Natural killer cell (primary cell): ENCODE data around the gene LTB. TPM values are rescaled to one million over a fixed set of nuclear protein-coding genes. Genes with fewer than 3 reads are reported as not detected.

Source experiments
- ATAC-seq, 3 donors: fragments of 150-1000 bp in 2 of 3; fragments of 200-7000 bp in 1 of 3; cut with Tn5 transposase; 1 replicate in 1 of 3; 2 replicates in 2 of 3; pipeline ENCODE4 v1.10.0; 2021; ENCODE audit warnings: mild to moderate bottlenecking in 2 of 3, moderate library complexity in 2 of 3
- DNase-seq, 2 donors: peaks; one replicate each; pipeline versions ENCODE4 v3.0.0 to v3.0.0-alpha.2; 2013 to 2021; ENCODE audit warnings: mixed read lengths in 1 of 2
- H3K27ac ChIP-seq: one replicate; pipeline ENCODE4 v1.5.1; 2013; ENCODE audit warnings: mild to moderate bottlenecking, low read length
- H3K27me3 ChIP-seq: one replicate; pipeline ENCODE4 v1.6.1; 2013; ENCODE audit warnings: low read length; ENCODE audit not compliant: control insufficient read depth, insufficient read depth
- H3K36me3 ChIP-seq: one replicate; pipeline ENCODE4 v1.6.1; 2013; ENCODE audit warnings: low read length; ENCODE audit not compliant: control insufficient read depth, insufficient read depth
- H3K4me1 ChIP-seq: one replicate; pipeline ENCODE4 v1.6.1; 2013; ENCODE audit warnings: low read length; ENCODE audit not compliant: control insufficient read depth, insufficient read depth
- H3K4me3 ChIP-seq: one replicate; pipeline ENCODE4 v1.5.1; 2013; ENCODE audit warnings: low read length
- H3K9me3 ChIP-seq: one replicate; pipeline ENCODE4 v1.6.1; 2013; ENCODE audit warnings: low read length; ENCODE audit not compliant: control insufficient read depth, insufficient read depth
- H3K27ac Mint-ChIP-seq, 2 donors: one replicate each; pipeline ENCODE4 v1.8.0; 2022; ENCODE audit warnings: mild to moderate bottlenecking in 2 of 2, mixed read lengths in 2 of 2, moderate library complexity in 1 of 2
- H3K27me3 Mint-ChIP-seq, 2 donors: one replicate each; pipeline ENCODE4 v1.8.0; 2022; ENCODE audit warnings: low read depth in 2 of 2, mixed read lengths in 2 of 2
- H3K36me3 Mint-ChIP-seq: one replicate; pipeline ENCODE4 v1.8.0; 2022; ENCODE audit warnings: mixed read lengths
- H3K4me1 Mint-ChIP-seq, 2 donors: one replicate each; pipeline ENCODE4 v1.8.0; 2022; ENCODE audit warnings: mixed read lengths in 2 of 2
- H3K4me3 Mint-ChIP-seq: one replicate; pipeline ENCODE4 v1.8.0; 2022; ENCODE audit warnings: mild to moderate bottlenecking, moderate library complexity, mixed read lengths
- H3K9me3 Mint-ChIP-seq, 2 donors: one replicate each; pipeline ENCODE4 v1.8.0; 2022; ENCODE audit warnings: mixed read lengths in 2 of 2
- WGBS: methylation state at CpG from one replicate; pipeline ENCODE4 v1.1.7; 2013; ENCODE audit warnings: missing lambda C conversion rate; ENCODE audit not compliant: insufficient coverage; 5-methylcytosine and 5-hydroxymethylcytosine counted together
- intact Hi-C: fragments of 100-400 bp; cut with micrococcal nuclease; formaldehyde crosslinking; loops from one replicate; pipeline ENCODE4 v1.14.2; 2022
- total RNA-seq, 4 donors: library from RNA; stranded (reverse); fragments of 120-200 nt in 1 of 4; gene quantifications; one replicate each; pipeline versions ENCODE4 v1.2.3 to v1.2.4, GENCODE V29; 2013 to 2022
- TF ChIP-seq, protein P1 (sequence below): fragments of 200-600 bp; IDR thresholded peaks from one replicate; pipeline ENCODE4 v1.8.0; 2022; ENCODE audit warnings: antibody characterized with exemption

The LTB gene
- total RNA-seq, 3 donors from 2014 or later (not counting 1 experiment from before 2014, with no cell fraction given): 17.7 to 42.1 (median 32.6) TPM

DNA sequence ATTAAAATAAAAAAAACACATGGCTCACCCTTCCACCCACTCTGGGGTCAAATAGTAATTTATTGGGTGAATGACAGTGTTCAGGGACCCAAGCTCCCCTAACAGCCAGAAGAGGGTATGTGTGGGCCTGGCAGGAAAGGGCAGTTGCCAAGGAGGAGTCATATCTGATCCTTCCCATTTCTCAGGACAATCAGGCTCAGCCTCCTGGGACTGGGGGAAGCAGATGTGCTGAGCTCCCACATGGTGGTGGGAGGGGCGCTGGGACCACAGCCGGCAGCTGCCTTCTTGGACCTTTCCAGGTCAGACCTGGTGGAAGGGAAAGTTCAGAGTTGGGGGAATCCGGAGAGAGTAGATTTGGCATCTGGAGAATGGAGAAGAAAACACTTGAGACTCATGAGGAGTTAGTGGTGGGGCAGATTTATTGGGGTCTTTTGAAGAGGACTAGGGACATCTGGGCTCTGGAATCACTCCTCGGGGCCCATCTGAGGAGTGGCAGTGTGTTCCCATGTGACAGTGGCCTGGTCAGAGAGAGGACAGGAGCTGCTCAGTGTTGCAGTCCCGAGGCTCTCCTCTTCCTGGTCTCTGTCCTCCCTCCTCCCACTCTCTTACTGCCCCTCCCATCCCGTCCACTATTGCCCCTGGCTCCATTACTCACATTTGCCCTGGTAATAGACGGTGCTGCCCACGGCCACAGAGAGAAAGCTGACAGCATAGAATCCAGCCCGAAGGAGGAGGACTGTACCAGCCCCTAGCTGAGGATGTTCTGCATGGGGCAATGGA is 6.8 kb upstream of the LTB start:
- TF ChIP-seq, protein P1, sequence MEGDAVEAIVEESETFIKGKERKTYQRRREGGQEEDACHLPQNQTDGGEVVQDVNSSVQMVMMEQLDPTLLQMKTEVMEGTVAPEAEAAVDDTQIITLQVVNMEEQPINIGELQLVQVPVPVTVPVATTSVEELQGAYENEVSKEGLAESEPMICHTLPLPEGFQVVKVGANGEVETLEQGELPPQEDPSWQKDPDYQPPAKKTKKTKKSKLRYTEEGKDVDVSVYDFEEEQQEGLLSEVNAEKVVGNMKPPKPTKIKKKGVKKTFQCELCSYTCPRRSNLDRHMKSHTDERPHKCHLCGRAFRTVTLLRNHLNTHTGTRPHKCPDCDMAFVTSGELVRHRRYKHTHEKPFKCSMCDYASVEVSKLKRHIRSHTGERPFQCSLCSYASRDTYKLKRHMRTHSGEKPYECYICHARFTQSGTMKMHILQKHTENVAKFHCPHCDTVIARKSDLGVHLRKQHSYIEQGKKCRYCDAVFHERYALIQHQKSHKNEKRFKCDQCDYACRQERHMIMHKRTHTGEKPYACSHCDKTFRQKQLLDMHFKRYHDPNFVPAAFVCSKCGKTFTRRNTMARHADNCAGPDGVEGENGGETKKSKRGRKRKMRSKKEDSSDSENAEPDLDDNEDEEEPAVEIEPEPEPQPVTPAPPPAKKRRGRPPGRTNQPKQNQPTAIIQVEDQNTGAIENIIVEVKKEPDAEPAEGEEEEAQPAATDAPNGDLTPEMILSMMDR: no peak
- Histone ChIP-seq H3K27me3 (no peaks in the 10 kb centered on the region), H3K4me3 (no peak overlapping the region), H3K4me1 (peaks cover 95% of the 10 kb centered on the region), H3K36me3 (peaks cover 3% of the 10 kb centered on the region), H3K9me3 (no peaks in the 10 kb centered on the region), H3K27ac (peak overlapping the region; percentile 77)
- 78% methylated on average over 9 of the region's 9 CpGs for WGBS
- ATAC-seq: no peak
- DNase-seq: no peak
- Mint-ChIP-seq H3K4me1 (peaks cover 56 to 77% of the 10 kb centered on the region in 2 donors), H3K4me3 (peak overlapping the region; percentile 21), H3K27ac (peak overlapping the region; percentile 56 to 87), H3K36me3 (no peaks in the 10 kb centered on the region), H3K27me3 (no peaks in the 10 kb centered on the region), H3K9me3 (no peaks in the 10 kb centered on the region)
- intact Hi-C loops: no loop called here

DNA sequence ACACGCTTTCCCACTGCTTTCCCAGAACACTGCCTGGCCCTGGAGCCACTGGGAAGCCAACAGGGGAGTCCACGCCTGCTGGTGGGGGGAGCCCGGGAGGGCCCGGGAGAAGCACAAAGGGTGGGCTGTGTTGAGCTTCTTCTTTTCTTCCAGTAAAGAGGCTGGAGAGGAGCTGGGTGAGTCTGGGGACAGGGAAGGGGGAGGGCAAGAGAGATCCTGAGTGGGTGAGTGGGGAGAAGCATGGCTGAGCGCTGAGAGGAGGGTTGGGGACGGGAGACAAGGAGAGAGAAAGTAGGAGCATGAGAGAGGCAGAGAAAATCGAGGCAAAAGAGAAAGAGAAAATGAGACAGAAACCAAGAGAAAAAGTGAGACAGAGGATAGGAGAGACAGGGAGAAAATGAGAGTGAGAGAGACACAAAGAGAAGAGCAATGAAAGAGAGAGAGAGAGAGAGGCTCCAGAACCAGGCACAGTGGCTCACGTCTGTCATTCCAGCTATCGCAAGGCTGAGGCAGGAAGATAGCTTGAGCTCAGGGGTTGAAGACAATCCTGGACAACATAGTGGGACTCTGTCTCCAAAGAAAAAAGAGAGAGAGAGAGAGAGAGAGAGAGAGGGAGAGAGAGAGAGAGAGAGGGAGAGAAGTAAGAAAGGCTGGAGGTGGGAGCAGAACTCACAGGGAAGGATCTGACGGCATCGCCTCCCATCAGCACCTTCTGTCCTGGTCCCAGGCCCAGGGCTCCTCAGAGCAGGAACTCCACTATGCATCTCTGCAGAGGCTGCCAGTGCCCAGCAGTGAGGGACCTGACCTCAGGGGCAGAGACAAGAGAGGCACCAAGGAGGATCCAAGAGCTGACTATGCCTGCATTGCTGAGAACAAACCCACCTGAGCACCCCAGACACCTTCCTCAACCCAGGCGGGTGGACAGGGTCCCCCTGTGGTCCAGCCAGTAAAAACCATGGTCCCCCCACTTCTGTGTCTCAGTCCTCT is 5.9 kb upstream of the LTB start:
- Histone ChIP-seq H3K27ac (peak overlapping the region; percentile 77), H3K36me3 (peaks cover 3% of the 10 kb centered on the region), H3K9me3 (no peaks in the 10 kb centered on the region), H3K4me1 (peaks cover 95% of the 10 kb centered on the region), H3K27me3 (no peaks in the 10 kb centered on the region), H3K4me3 (peak overlapping the region; percentile 15)
- ATAC-seq (no peak), DNase-seq (no peak)
- Mint-ChIP-seq H3K27me3 (no peaks in the 10 kb centered on the region), H3K9me3 (no peaks in the 10 kb centered on the region), H3K36me3 (no peaks in the 10 kb centered on the region), H3K27ac (peak overlapping the region; percentile 79 to 87), H3K4me3 (peak overlapping the region; percentile 74), H3K4me1 (peaks cover 57 to 70% of the 10 kb centered on the region in 2 donors)
- intact Hi-C loops: no loop called here
- TF ChIP-seq, protein P1: no peak
- WGBS: 31% methylated on average over 11 of the region's 12 CpGs

DNA sequence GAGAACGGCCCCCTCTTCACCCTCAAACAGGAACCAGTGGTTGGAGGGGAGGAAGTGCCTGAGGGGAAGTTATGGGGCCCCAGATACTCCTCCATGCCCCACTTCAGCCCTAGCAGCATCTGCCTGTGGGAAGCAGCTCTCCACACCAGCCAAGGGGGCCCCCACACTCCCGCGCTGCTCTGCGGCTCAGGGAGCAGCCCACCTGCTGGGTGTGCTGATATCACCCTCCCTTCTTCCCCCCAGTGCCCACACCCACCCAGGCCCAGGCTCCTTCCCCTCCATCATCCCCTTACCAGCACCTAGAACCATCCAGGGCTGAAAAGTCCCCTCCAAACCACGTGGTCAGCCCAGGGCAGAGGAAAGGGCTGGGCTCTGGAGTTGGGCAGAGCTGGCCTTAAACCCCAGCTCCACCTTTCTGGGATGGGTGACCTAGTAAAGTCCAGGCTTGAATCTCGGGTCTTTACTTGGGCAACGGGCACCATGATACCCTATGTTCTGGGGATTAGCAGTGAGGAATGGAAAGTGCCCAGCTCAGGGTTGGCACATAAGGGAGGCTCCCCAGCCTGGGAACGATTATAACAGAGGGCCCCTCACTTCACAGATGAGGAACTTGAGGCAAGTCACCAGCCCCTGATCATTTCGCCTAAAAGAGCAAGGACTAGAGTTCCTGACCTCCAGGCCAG is 4.5 kb upstream of the LTB start:
- Histone ChIP-seq H3K27me3 (no peaks in the 10 kb centered on the region), H3K27ac (peak overlapping the region; percentile 77), H3K9me3 (no peaks in the 10 kb centered on the region), H3K4me1 (peaks cover 95% of the 10 kb centered on the region), H3K4me3 (peak overlapping the region; percentile 28), H3K36me3 (peaks cover 3% of the 10 kb centered on the region)
- H3K4me3 Mint-ChIP-seq: peak overlapping the region; percentile 69
- peak overlapping the region; percentile 79 to 87 for H3K27ac Mint-ChIP-seq
- peaks cover 62 to 72% of the 10 kb centered on the region in 2 donors for H3K4me1 Mint-ChIP-seq
- TF ChIP-seq, protein P1: no peak
- WGBS: 12% methylated on average over 8 of the region's 9 CpGs
- ATAC-seq (peak; percentile 58 to 77 (median 64)), DNase-seq (peak in 1 of 2 donors; percentile 65)
- no peaks in the 10 kb centered on the region for H3K9me3 Mint-ChIP-seq
- no peaks in the 10 kb centered on the region for H3K27me3 Mint-ChIP-seq
- H3K36me3 Mint-ChIP-seq: no peaks in the 10 kb centered on the region
- intact Hi-C loops: no loop called here
